ENCODE results near the gene ITGAV.
"Not testable (repeated sequence)": the region's sequence is repeated elsewhere in the genome, so short reads cannot be mapped to it uniquely, and the experiment has no call there.

ITGAV gene

GRCh38 chr2:186589612-186590349, at the start of gene ITGAV:
Gene ITGAV, plus strand, starts transcription at chr2:186590056. Its CDS starts 283 bp downstream, at chr2:186590339.
- DNase-seq, result peak; percentile 86

DNA sequence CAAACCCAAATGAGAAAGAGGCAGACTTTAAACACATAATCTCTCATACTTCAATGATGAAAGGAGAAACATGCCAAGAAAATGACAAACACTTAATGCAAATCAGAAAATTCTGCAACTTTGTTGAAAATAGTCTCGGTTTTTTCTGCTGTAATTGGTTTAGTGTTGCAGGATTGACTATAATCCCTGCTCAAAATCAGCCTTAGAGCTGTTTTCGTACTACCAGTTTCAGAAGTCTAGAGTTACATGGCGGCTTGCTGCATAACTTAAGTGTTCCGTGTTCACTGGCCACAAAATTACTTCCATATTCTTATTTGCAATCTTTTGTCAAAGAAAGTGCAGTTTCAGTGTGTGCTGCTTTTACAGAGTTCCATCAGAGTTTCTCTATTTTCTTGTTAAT, 48.9 kb upstream of the ITGAV start:
- no peak for DNase-seq

DNA sequence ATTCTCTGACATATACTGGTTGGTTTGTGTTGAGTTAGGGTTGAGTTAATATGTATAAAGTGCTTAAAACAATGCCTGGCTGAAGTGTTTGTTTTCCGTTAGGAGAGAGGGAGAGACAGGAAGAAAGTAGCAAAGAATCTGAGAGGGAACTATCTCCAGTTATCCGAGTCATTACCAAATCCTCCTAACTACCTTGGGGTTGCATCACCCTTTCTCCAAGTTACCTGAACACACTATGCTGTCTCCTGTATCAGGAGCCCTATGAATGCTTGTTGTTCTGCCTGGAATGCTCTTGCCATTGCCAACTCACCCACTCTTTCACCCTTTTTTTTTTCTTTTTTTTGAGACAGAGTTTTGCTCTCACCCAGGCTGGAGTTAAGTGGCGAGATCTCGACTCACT, 47.9 kb upstream of the ITGAV start:
- DNase-seq, result no peak

- no peak for DNase-seq
Observed at GRCh38 chr2:186543561-186544131, 46.2 kb upstream of the ITGAV start.

- DNase-seq, result no peak
Observed at GRCh38 chr2:186544255-186544675, 45.6 kb upstream of the ITGAV start.

DNA sequence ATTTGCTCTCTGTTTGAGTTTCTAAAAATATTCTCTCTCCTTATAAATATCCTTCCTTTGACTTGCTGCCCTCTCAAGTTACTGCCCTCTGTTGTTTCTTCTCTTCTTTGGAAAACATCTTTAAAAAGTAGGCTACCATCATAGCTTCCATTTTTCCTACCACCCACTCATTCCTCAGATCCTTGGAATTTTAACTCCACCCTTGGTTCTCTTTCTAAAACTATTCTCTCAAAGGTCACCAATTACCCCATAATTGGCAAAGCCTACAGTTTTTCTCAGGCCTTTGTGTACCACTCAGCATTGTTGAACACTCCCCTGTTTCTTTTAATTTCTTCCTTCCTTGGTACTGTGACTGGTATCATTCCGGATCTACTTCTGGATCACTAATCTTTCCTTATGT, 43.0 kb upstream of the ITGAV start:
- DNase-seq, result no peak

- no peak for DNase-seq
Observed at GRCh38 chr2:186551323-186552050, 38.4 kb upstream of the ITGAV start.

GRCh38 chr2:186554429-186554828, 35.4 kb upstream of the ITGAV start:
- no peak for DNase-seq

- DNase-seq, result no peak
Observed at GRCh38 chr2:186554850-186555671, 34.8 kb upstream of the ITGAV start.

- DNase-seq, result no peak
Observed at GRCh38 chr2:186558512-186559276, 31.2 kb upstream of the ITGAV start.

GRCh38 chr2:186559370-186559769, 30.5 kb upstream of the ITGAV start:
- no peak for DNase-seq

- no peak for DNase-seq
Observed at GRCh38 chr2:186559848-186560247, 30.0 kb upstream of the ITGAV start.

GRCh38 chr2:186560254-186560653, 29.6 kb upstream of the ITGAV start:
- no peak for DNase-seq

- no peak for DNase-seq
Observed at GRCh38 chr2:186561467-186562208, 28.2 kb upstream of the ITGAV start.

DNA sequence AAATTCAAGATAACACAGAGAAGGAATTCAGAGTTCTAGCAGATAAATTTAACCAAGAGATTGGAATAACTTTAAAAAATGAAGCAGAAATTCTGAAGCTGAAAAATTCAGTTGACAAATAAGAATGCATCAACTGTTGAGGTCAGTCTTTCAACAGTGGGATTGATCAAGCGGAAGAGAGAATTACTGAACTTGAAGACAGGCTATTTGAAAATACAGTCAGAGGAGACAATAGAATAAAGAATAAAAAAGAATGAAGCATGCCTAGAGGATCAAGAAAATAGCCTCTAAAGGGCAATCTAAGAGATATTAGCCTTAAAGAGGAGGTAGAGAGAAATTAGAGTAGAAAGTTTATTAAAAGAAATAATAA, 27.7 kb upstream of the ITGAV start:
- DNase-seq, result no peak

DNA sequence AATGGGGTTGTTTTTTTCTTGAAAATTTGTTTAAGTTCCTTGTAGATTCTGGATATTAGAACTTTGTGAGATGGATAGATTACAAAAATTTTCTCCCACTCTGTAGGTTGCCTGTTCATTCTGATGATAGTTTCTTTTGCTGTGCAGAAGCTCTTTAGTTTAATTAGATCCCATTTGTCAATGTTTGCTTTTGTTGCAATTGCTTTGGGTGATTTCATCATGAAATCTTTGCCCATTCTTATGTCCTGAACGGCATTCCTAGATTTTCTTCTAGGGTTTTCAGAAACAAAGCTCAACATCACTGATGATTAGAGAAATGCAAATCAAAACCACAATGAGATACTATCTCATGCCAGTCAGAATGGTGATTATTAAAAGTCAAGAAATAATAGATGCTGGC, 21.3 kb upstream of the ITGAV start:
- DNase-seq, result not testable (repeated sequence)

DNA sequence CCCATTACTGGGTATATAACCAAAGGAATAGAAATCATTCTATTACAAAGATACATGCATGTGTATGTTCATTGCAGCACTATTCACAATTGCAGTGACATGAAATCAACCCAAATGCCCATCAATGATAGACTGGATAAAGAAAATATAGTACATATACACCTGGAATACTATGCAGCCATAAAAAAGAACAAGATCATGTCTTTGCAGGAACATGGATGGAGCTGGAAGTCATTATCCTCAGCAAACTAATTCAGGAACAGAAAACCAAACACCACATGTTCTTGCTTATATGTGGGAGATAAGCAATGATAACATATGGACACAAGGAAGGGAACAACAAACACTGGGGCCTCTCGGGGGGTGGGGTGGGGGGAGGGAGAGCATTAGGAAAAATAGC, 20.7 kb upstream of the ITGAV start:
- not testable (repeated sequence) for DNase-seq

GRCh38 chr2:186569897-186570296, 20.0 kb upstream of the ITGAV start:
- DNase-seq, result no peak

- DNase-seq, result no peak
Observed at GRCh38 chr2:186570604-186571003, 19.3 kb upstream of the ITGAV start.

- DNase-seq, result no peak
Observed at GRCh38 chr2:186572705-186573104, 17.2 kb upstream of the ITGAV start.

DNA sequence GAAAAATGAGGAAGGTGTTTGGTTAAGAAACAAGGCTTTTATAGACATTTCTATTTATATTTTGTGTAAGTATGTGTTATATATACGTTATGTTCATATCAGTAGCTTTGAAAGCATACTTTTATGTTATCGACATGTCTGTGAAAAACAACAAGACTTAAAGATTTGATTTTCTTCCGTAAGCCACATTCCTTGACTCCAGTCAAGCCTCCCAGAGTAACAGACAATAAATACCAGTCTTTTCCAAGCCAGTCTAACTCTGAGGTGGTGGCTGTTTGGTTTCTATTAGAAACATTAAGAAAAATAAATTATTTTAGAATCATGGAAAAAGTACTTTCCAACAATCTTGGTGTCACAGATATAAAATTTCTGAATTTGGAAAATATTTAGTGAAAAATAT, 16.3 kb upstream of the ITGAV start:
- no peak for DNase-seq

DNA sequence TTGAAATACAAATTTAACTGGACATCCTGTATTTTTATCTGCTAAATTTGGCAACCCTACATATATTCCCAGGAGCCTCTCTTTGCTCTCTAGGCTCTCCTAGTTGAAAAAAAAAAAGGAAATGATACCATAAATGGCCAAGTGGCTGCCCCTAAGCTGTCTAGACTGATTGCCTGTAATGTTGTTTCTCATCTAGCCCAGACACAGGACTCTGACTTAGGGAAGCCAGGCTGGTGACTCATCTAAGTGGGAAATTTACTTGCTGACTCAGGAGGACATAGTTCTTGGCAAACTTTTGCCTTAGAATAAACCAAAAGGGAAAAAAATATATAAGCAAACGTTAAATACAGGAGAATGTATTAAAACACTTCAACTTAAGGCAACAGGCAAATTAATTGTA, 14.6 kb upstream of the ITGAV start:
- peak; percentile 10 for DNase-seq

Data from stimulated activated CD4-positive, alpha-beta T cell treated with anti-CD3 and anti-CD28 coated beads, Interleukin-4, amount 100 ng/mL, for 24 hours (primary cell).